Measurements from ENCODE around the gene SH3TC1.

SH3TC1 gene

DNA sequence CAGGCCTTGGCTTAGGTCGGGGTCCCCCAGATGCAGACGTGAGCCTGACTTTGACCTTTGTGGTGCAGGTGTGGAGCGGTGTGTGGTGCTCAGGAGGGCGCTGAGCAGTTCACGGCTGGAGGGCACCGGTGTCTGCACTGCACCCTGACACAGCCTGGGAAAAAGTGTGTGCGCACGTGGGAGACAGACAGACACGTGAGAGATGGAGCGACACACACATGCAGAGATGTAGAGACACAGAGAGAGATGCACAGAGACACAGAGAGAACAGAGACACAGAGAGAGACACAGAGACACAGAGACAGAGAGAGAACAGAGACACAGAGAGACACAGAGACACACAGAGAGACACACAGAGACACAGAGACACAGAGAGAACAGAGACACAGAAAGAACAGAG lies 64.3 kb downstream of the SH3TC1 start:
- DNase-seq (ENCODE audit: low spot score) = no peak

DNA sequence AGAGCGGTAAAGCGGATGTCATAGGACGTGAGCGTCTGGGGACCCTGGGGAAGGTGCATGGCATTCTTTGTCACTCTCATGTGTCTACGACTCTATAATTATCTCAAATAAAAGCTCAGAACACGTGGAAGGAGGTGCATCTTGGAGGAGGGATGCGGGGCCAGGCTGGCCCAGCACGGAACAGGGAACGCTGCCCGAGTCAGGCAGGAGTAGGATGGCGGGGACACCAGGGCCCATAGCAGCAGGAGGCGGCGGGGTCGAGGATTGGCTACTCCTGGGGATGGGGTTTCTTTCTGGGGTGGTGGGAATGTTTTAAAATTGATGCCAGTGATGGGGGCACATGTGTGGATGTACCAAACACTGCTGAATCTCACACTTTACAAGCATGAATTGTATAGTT lies 65.0 kb downstream of the SH3TC1 start:
- DNase-seq (ENCODE audit: low spot score) = no peak

DNA sequence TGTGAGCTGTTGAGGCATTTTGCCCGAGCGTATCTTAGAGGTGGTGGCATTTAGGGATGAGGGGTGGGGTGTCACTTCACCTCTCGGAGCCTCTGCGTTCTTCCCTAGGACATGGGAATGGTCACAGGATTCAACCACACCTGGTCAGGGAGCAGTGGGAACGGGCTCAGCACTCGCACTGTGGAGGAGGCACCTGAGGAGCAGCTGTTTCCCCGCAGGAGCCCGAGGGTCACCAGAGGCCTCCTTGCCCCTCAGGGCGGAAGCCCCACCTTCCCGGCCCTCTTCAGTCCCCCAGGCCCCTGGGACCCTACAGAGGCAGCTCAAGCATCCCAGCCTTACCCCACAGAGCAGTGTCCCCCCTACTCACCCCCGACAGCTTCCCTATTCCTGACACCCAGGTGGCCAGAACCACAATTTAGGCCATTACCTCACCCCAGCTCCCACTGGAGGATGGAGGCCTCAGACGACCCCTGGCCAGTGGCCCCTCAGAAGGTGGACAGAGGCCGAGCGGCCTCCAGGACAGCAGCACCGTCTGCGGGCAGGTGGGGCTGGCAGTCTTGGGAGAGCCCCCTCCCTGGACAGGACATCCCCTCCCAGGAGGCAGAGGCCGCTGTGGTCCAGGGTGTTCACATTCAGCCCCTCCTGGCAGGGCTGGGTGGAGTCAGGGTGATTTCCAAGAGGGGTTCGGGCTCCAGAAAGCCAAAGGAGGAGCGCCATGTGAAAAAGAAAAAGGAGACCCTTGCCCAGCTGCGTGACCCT lies 66.3 kb downstream of the SH3TC1 start:
- DNase-seq (ENCODE audit: low spot score) = no peak

DNA sequence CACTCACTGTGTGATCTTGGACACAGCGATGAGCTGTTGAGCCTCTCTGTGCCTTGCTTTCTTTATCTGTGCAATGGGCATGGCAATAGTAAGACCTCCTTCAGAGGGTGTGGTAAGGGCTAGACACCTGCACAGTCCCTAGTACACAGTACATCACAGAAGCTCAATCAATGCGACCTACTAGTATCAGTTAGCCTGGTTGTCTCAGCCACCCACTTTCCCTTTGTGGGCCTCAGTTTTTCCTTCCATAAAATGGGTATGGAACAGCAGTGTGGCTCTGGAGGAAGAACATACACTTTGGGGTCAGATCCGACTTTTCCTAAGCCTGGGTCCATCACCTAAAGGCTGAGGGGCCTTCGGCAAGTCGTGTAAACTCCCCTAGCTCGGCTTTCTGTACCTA lies 67.0 kb downstream of the SH3TC1 start:
- no peak for DNase-seq (ENCODE audit: low spot score)

DNA sequence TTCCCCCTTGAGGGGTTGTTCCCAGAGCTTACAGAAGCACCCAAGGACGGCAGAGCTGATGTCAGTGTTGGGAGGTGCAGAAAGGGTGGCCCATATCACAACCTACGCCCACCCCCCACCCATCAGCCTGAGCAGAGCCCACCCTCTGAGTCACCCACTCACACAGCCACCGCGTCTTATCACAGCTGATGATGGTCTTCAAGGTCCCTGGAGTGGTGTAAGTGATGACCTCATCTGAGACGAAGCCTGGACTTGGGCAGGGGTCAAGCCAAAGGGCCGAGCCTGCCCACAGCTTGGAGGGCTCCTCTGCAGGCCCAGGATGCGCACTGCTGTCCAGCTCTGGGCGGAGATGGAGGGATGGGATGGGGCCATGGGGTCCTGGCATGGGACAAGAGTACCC lies 67.4 kb downstream of the SH3TC1 start:
- no peak for DNase-seq (ENCODE audit: low spot score)

DNA sequence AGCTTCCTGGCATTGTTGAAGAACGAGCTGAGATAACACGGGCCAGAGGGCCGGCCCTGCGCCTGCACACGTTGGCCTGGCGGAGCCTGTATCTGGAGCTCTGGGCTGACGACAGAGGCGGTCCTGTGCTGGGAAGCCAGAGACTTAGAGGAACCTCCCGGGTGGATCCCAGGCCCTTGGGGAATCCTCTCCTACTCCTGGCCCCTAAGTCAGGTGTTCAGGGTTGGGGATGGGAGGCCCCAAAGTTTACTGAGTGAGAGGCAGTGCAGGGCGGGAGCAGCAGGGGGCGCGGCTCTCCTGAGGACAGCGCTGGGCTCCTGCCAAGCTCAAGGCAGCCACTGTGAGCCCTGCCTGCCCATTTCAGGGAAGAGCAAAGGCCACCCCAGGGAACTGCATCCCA lies 68.0 kb downstream of the SH3TC1 start:
- DNase-seq (ENCODE audit: low spot score) = peak; percentile 35

DNA sequence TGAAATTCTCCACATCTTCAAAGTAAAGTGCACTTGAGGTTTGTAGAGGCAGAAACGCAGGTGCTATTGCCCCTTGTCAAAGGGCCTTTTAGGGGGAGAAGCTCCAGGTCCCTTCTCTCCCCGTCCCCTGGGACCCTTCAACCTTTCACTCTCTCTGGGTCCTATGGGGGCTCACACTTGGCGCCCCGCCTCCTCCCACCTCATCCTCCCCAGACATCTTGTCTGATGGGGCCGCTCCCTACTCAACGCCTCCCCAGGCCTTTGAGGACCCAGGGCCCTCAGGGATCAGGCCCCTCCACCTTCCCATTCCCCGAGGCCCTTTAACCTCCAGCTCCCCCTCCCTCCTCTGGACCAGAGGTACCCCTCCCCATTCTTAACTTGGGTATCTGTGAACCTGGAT lies 69.1 kb downstream of the SH3TC1 start:
- DNase-seq (ENCODE audit: low spot score) = no peak

DNA sequence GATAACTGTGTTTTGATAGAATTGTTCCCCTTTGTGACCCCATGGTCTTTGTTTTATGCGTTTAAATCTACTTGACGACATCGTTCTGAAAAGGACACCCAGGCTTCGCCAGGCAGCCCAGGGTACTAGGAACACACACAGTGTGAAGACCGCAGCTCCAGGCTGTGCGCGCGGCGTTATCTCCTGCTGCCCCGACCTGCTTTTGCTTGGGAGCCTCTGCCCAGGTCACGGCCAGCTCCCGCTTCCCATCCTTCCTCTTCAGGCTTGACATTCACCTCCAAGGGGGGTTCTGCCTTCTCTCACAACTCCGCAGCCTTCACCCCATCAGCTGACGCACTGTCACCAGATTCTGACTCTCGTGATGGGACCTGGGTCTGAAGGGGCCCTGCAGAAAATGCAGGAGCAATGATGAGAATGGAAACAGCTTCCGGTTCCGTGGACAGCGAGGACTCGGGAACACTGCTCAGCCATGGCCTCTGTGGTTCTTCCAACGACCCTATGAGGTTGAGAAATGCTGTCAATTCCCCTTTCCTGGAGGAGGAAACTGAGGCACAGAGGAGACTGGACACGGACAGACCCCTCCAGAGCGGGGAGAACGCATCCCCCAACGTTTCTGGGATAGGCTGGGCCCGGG lies 69.9 kb downstream of the SH3TC1 start:
- no peak for DNase-seq (ENCODE audit: low spot score)

DNA sequence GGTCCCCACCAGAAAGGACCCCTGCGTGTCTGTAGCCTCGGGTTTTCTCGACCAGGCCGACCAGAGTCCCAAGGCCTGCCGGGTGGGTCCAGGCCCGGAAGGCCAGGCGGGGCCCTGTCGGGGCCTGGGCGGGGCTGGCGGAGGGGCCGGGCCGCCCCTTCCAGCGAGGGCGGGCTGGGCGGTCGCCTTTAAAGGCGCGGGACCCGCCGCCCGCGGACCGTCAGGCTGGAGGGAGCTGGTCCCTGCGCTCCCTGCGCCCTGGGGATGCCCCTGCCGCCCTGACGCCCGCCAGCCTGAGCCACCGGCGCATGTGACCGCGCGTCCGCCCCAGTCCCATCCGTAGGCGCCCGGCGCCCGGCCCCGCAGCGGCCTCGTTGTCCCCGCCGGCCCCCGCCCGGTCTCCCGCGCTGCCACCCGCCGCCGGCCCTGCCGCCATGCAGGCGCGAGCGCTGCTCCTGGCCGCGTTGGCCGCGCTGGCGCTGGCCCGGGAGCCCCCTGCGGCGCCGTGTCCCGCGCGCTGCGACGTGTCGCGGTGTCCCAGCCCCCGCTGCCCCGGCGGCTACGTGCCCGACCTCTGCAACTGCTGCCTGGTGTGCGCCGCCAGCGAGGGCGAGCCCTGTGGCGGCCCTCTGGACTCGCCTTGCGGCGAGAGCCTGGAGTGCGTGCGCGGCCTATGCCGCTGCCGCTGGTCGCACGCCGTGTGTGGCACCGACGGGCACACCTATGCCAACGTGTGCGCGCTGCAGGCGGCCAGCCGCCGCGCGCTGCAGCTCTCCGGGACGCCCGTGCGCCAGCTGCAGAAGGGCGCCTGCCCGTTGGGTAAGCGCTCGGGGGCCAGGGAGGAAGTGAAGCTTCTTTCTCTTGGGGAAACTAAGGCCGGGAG lies 70.7 kb downstream of the SH3TC1 start, which contains the start of gene HTRA3:
Gene HTRA3, plus strand, starts transcription at position 220 of the 883 bp plus-strand sequence. Its CDS starts 215 bp downstream, at position 435.
- no peak for DNase-seq (ENCODE audit: low spot score)

DNA sequence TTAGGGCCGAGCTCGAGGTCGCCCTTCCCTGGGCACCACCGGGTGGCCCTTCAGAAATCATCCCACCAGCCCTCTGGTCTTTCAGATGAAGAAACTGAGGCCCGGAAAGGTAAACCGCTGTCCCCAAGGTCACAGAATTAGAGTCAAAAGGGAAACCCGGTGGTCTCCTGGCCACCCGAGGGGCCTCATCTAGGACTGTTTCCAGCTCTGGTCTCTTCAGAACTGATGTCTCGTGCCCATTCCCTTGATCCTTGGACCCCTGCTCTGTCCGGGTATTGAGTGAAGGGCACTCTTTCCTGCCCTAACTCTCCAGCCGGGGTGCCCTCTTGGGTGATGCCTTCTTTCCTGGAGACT lies 71.3 kb downstream of the SH3TC1 start:
- no peak for DNase-seq (ENCODE audit: low spot score)

DNA sequence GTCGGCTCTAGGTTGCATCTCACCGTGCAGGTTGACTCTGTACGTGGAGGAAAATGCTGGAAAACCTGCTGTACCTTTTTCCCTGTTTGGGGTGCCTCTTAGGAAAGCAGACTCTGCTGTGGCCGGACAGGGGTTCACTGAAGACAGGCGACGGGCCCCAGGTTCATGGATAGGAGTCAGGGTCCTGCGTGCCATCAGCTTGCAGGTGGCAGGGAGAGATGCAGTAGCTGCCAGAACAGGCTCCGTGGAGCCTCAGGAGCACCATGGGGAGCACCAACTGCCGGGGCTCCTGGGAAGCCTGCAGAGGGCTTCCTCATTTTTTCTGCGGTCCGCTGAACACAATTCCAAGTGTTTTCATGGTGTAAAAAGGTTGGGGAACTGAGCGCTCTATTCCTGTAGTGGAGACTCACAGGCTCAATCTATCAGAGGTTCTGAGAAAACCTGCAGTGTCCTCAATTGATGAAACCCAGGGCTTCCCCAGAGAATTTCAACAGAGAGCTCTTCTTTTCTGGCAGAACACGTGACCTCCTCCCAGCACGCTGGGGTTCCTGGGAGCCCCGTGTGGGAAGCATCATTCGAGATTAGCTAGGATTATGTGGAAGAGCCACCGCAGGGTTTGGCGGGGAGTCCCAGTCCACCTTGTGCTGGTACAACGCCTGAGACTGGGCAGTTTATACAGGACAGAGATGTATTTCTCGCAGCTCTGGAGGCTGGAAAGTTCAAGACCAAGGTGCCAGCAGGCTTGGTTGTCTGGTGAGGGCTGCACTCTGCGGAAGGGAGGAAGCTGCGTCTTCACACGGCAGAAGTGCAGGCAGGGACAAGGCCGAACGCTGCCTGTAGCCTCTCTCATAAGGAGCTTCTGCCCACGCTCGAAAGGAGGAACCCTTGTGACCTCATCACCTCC lies 72.1 kb downstream of the SH3TC1 start:
- DNase-seq (ENCODE audit: low spot score) = no peak

DNA sequence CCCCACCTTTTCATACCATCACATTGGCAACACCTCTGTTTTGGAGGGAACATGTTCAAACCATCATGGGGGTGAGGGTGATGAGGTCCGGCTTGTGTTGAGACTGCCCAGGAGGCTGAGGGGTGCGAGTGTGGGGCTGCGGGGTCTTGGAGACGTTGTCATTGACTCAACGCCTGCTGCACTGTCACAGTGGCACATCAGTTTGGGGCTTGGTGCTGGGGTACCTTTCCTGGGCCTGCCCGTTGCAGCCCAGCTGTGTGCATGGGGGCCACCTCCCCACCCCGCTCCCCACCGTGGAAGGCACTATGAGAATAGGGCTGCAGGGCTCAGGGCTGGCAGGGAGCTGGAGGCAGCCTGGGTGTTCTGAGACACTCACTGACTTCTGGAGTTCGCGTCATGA lies 72.7 kb downstream of the SH3TC1 start:
- DNase-seq (ENCODE audit: low spot score) = no peak

DNA sequence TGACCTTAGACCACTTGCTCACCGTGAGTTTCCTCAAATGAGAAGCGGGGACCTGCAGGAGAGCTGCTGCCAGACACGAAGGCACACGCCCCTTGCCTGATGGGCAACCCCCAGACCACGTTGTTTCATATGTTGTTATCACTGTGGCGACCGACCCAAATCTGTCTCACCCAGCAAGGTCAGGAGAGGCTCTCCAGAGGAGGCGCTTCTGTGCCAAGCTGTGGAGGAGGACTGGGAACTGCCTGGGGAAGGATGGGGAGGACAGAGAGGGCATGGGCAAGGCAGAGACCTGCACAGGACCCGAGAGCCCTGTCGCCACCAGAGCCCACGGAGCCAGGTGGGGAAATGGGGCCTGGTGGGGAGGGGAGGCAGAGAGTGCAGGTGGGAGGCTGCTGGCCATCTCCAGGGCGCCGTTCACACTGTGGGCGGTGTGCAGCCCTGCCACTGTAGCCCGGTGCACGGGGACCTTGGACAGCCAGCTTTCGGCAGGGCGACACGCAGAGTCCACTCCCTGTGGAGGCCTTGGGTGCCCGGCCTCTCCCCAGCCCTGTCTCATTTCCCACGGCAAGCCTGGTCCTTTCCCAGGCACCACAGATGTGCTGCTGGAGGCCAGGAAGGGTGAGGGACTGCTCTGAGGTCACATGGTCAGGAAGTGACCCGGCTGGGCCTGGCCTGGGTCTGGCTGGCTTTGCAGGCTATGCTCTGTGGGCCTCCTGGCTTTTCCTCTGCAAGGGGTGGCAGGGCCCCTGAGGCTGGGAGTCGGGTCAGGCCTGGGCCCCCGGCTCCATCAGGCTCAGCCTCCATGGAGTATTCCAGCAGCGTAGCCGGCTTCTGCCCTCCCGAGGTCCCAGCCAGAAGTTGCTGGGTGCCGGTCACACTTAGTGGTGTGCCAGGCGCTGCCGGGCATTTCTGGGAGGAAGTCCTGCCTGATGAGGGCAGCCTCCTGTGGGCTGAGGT lies 73.7 kb downstream of the SH3TC1 start:
- no peak for DNase-seq (ENCODE audit: low spot score)

DNA sequence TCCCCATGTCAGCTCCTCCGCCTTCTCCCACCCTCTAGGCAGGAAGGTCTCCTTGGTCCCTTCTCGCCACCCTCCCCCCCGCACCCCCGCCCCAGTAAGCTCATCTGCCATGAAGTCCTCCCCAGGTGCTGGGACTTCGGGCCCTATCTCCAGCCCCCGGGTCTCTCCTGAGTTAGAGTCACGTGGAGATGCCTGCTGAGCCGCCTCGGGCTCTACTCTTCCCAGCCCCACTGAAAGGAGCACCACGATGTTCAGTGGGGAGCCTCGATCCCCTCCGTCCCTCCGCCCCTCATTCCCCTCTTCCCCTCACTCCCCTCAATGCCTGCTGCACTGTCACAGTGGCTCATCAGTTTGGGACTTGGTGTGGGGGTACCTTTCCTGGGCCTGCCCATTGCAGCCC lies 74.4 kb downstream of the SH3TC1 start:
- DNase-seq (ENCODE audit: low spot score) = no peak

DNA sequence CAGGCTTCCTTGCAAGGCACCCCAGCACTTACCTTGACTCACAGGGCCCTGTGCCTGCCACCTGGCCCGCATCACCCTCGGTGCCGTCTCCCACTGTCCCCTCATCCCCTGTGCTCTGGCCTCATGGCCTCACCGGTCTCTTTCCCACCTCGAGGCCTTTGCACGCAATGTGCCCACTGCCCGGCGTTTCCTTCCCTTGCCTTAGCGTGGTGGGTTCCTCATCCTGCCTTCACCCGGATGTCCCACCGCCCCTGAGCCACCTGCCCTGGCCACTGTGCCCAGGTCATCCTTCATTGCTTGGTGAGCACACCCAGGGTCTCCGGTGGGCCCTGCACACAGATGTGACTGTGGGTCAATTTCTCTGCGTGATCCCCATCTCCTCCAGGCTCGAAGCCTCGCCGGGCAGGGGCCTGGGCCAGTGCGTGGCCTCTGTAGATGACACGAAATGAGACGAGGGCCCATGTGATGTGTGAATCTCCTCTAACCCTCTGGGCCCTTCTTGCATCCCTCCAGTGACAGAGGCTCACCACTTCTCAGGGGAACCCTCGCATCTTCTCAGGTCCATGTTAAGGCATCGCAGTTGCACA lies 75.1 kb downstream of the SH3TC1 start:
- no peak for DNase-seq (ENCODE audit: low spot score)

DNA sequence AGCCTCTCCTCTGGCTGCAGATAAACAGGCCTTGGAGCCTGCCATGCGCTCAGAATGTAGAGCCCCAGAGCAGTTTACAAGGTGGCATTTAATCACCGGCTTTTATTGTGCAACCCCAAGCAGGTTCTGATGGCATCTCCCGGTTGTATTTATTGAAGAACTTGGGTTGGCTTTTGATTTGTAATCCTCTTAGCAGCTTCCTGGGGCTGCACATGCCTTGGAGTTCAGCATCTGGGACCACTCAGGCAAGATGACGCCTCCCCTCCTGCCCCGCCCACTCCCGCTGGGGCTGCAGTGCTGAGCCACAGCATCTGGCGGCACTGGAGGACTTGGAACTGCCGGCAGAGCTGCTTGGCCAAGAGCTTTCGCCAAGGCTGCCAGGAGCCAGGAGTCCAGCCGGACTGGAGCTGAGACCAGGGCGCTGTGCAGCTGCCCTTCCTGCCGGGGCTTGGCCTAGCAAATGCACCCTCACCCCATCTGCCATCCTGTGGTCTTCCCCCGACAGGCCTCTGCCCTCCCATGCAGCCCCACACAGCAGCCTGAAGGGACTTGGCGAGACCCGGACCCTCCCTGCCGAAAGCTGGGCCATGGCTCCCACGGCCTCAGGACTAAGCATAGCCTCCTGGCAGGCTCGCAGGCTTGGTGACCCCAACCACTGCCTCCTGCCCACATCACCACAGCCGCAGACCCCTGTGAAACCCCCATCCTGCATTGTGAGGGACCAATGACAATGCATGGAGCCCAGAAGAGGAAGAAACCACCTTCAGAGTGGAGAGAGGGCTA lies 75.9 kb downstream of the SH3TC1 start:
- DNase-seq (ENCODE audit: low spot score) = no peak

DNA sequence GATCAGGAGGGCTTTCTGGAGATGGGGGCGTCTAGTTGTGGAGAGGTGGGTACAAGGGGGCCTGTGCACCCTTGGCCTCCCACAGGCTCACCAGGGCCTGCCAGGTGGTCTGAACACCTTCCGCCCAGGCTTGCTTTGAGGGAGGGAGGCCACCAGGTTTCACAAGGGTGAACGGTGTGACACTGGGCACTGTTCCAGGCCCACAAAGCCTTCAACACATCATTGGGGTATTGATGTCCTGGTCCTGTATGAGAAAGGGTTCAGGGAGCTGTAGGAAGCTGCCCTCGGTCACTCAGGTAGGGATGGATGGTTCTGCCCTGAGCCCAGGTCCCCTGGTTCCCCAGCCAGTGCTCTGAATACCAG lies 76.4 kb downstream of the SH3TC1 start:
- DNase-seq (ENCODE audit: low spot score) = no peak

DNA sequence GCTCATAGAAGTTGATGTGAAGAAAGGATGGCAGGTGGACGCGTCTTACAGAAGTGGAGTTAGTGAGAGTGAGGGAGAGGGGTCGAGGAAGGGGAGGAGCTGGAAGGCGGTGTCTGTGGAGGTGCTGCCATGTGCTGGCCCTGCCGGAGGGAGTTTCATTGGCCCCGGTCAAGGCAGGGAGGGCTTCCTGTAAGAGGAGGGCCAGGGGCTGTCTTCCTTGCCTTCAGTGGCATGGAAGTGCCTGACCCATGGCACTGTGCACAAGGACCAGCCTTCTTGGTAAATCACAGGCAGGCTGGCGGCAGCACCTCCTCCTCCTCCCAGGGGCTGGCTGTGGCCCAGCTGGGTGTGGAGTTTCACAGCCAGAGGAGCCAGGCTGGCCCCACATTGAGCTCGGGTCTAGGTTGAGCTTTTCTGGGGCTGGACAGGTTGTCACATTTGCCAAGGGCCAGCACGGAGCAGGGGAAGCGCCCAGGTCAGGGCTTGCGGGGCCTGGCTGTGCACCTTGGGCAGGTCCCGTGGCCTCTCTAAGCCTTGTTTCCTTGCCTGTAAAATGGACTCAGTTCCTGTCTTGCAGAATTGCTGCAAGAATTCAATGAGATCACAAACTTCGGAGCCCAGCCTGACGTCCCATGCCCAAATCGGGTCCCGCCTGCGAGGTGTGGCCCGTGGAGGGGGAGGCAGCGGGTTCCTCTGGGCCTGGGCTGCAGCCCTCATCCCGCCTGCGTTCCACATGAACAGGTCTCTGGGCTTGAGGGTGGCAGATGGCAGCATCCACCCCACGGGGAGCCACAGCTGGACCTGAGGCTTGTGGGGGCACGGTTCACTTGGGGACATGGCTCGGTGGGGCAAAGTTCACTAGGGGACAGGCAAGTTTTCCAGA lies 77.5 kb downstream of the SH3TC1 start:
- no peak for DNase-seq (ENCODE audit: low spot score)
